Subcutaneous abdominal adipose tissue (tissue), 5 donors: Measurements from ENCODE around the gene DAAM1.
A peak's percentile ranks its signal among the peaks of the same experiment; 100 is the strongest.

Source experiments
- H3K27ac ChIP-seq: one replicate; pipeline ENCODE4 v1.7.0; 2013; ENCODE audit warnings: low read depth, mild to moderate bottlenecking, inconsistent platforms, low read length, moderate library complexity
- H3K27me3 ChIP-seq, 5 donors: one replicate each; pipeline ENCODE4 v1.7.0; 2013; ENCODE audit warnings: low read length in 5 of 5, inconsistent platforms in 1 of 5; ENCODE audit not compliant: control insufficient read depth in 5 of 5, insufficient read depth in 4 of 5
- H3K36me3 ChIP-seq, 5 donors: one replicate each; pipeline ENCODE4 v1.7.0; 2013; ENCODE audit warnings: low read length in 5 of 5; ENCODE audit not compliant: control insufficient read depth in 5 of 5, insufficient read depth in 5 of 5
- H3K4me1 ChIP-seq, 5 donors: one replicate each; pipeline ENCODE4 v1.7.0; 2013; ENCODE audit warnings: low read length in 5 of 5, mild to moderate bottlenecking in 3 of 5, moderate library complexity in 1 of 5; ENCODE audit not compliant: control insufficient read depth in 5 of 5, insufficient read depth in 5 of 5
- H3K4me3 ChIP-seq, 5 donors: one replicate each; pipeline ENCODE4 v1.7.0; 2013; ENCODE audit warnings: low read length in 5 of 5, low read depth in 1 of 5
- H3K9ac ChIP-seq, 5 donors: one replicate each; pipeline ENCODE4 v1.7.0; 2013; ENCODE audit warnings: low read length in 5 of 5, mild to moderate bottlenecking in 4 of 5, moderate library complexity in 3 of 5
- H3K9me3 ChIP-seq, 5 donors: one replicate each; pipeline ENCODE4 v1.7.0; 2013; ENCODE audit warnings: low read length in 5 of 5; ENCODE audit not compliant: control insufficient read depth in 5 of 5
- donor health status: healthy.
- donor health status: healthy.
- donor health status: healthy.
- donor health status: healthy.
- donor health status: healthy.

DAAM1 gene

DNA sequence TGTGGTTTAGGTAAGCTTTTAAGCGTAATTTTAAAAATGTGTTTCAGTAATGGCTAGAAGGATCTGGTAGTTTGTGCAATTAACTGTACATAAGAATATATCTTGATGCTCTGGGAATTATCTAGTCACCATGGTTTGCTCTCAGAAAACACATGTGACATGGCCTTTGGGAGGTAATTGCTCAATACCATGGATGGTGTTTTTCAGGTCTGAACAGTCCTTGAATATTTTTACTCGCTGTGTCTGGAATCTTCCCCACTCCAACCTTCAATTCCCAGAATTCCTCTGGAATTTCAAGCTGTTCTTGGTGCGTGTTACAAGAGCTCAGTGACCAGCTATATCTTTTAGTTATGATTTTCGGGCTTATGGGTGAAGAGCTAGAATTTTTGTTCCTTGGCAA is 85.3 kb downstream of the DAAM1 start:
- Histone ChIP-seq H3K36me3 (peaks cover 8 to 10% (median 9%) of the 10 kb centered on the region in 5 donors), H3K4me1 (peaks cover 5 to 34% (median 30%) of the 10 kb centered on the region in 5 donors), H3K27ac (peak overlapping the region; percentile 90)

DNA sequence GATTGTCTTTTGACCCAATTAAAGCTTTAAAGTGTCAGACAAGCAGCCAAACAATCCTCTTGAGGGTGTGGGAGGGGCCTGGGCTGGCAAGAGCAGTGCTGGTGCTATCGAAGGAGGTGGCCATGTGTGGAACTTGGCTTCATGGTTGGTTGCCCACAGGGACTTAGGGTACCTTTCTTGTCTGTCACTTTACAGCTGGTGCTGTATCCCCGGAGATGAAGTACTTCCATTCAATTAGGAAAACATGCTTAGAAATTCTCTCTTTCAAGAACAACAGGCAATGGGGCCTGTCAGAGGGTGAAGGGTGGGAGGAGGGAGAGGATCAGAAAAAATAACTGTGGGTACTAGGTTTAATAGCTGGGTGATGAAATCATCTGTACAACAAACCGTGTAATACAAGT is 86.5 kb downstream of the DAAM1 start:
- H3K27ac ChIP-seq: peak overlapping the region; percentile 90
- H3K4me1 ChIP-seq: peaks cover 5 to 38% (median 30%) of the 10 kb centered on the region in 5 donors
- H3K36me3 ChIP-seq: no peaks in the 10 kb centered on the region
- no peak overlapping the region for H3K4me3 ChIP-seq
- H3K9ac ChIP-seq: peak overlapping the region in 1 of 5 donors; percentile 70
- no peaks in the 10 kb centered on the region for H3K9me3 ChIP-seq
- no peaks in the 10 kb centered on the region for H3K27me3 ChIP-seq

More for the DNA sequence above, 85.3 kb downstream of the DAAM1 start:
- Histone ChIP-seq H3K27me3 (no peaks in the 10 kb centered on the region), H3K9ac (peak overlapping the region in 1 of 5 donors; percentile 17), H3K9me3 (no peaks in the 10 kb centered on the region), H3K4me3 (no peak overlapping the region)

DNA sequence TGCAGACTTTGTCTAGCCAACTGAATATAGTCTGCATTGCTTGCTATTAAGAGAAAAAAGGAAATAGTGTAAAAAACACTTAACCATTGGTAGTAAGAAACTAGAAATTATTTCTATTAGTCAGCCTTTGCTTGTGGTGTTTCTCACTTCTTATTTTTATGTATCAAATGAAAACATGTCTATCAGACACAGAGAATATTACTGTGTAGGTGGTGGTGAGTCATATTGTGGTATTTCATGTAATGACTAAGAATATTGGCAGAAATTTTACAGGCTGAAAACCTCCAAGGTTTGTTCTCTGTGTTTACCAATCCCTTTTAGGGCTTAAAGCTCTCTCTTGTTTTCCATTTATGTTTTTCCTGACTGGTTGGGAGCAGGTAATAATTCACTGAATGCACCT is 87.2 kb downstream of the DAAM1 start:
- Histone ChIP-seq H3K36me3 (no peaks in the 10 kb centered on the region), H3K27me3 (no peaks in the 10 kb centered on the region), H3K4me1 (peaks cover 5 to 38% (median 30%) of the 10 kb centered on the region in 5 donors), H3K4me3 (no peak overlapping the region), H3K27ac (peak overlapping the region; percentile 90), H3K9me3 (no peaks in the 10 kb centered on the region), H3K9ac (no peak overlapping the region)

DNA sequence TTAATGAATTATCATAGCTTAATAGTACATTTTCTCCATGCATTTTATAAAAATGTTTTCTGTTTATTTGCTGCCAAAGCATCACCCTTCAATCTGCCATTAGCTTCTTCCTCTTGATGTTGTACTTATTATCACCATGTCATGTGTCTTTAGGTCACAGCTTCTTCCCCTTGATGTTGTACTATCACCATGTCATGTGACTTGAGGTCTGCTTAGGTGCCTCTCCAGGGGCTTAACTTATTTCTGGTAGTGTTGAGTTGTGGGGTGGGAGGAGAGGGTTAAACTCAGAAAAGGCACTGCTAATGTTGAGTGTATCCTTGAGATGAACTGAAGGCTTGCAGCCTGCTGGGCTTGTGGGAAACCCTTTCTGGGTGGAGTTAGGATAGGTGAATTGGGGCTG is 87.8 kb downstream of the DAAM1 start:
- no peaks in the 10 kb centered on the region for H3K9me3 ChIP-seq
- H3K9ac ChIP-seq: no peak overlapping the region
- peaks cover 5 to 40% (median 30%) of the 10 kb centered on the region in 5 donors for H3K4me1 ChIP-seq
- H3K36me3 ChIP-seq: peaks cover 0 to 2% (median 0%) of the 10 kb centered on the region in 5 donors
- H3K27me3 ChIP-seq: no peaks in the 10 kb centered on the region
- peak overlapping the region; percentile 90 for H3K27ac ChIP-seq
- H3K4me3 ChIP-seq: no peak overlapping the region

DNA sequence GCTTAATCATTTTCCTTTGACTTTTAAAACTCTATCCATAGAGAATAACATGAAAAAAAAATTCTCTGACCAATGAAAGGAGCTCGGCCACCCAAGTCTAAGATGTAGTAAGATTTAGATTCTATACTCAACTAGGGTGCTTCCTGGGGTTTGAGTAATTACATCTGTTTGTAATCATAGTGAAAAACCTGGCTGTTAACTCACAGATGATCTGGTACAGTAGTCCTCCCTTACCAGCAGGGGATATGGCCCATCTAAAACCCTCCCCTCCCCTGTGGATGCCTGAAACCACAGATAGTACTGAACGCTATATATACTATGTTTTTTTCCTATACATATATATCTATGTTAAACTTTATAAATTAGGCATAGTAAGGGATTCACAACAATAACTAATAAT is 89.2 kb downstream of the DAAM1 start:
- Histone ChIP-seq H3K36me3 (peaks cover 0 to 3% (median 0%) of the 10 kb centered on the region in 5 donors), H3K4me1 (peaks cover 8 to 41% (median 30%) of the 10 kb centered on the region in 5 donors), H3K4me3 (no peak overlapping the region), H3K27me3 (no peaks in the 10 kb centered on the region), H3K27ac (no peak overlapping the region), H3K9me3 (no peaks in the 10 kb centered on the region), H3K9ac (peak overlapping the region in 1 of 5 donors; percentile 40)

DNA sequence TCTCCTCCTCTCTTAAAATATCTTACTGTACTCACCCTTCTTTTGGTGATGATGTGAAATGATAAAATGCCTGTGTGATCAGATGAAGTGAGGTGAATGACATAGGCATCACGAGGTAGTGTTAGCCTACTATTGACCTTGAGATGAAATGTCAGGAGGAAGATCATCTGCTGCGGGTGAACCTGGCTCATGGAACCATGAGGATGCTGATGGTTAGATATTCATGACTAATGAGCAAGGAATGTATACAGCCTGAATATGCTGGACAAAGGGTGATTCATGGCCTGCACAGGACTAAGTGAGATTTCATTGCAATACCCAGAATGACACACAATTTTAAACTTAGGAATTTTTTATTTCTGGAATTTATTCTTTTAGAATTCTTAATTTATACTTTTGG is 89.6 kb downstream of the DAAM1 start:
- no peaks in the 10 kb centered on the region for H3K27me3 ChIP-seq
- peaks cover 0 to 3% (median 0%) of the 10 kb centered on the region in 5 donors for H3K36me3 ChIP-seq
- no peak overlapping the region for H3K4me3 ChIP-seq
- peak overlapping the region in 1 of 5 donors; percentile 40 for H3K9ac ChIP-seq
- H3K9me3 ChIP-seq: no peaks in the 10 kb centered on the region
- peak overlapping the region; percentile 59 for H3K27ac ChIP-seq
- peaks cover 8 to 41% (median 30%) of the 10 kb centered on the region in 5 donors for H3K4me1 ChIP-seq

DNA sequence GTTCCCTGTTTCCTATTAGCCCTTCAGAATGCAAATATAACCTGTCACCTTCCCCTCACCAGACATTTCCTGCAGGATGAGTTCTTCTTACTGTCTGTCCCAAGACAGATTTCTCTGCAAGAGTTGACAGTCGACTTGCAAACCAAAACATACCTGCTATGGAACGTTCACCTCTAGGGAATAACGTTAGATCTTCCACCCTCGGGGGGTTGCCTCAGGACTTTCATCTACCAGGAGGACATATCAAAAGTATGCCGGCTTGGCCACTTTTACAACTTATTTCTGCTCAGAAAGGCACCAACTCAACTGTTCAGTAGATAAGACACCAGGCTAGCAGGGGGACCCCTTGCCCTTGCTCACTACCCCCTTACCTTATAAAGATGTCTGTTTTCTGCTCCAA is 92.5 kb downstream of the DAAM1 start:
- Histone ChIP-seq H3K27ac (no peak overlapping the region), H3K27me3 (no peaks in the 10 kb centered on the region), H3K4me1 (peaks cover 3 to 27% (median 11%) of the 10 kb centered on the region in 5 donors), H3K9me3 (peaks cover 0 to 3% (median 0%) of the 10 kb centered on the region in 5 donors), H3K4me3 (no peak overlapping the region), H3K9ac (no peak overlapping the region), H3K36me3 (peaks cover 0 to 3% (median 0%) of the 10 kb centered on the region in 5 donors)

DNA sequence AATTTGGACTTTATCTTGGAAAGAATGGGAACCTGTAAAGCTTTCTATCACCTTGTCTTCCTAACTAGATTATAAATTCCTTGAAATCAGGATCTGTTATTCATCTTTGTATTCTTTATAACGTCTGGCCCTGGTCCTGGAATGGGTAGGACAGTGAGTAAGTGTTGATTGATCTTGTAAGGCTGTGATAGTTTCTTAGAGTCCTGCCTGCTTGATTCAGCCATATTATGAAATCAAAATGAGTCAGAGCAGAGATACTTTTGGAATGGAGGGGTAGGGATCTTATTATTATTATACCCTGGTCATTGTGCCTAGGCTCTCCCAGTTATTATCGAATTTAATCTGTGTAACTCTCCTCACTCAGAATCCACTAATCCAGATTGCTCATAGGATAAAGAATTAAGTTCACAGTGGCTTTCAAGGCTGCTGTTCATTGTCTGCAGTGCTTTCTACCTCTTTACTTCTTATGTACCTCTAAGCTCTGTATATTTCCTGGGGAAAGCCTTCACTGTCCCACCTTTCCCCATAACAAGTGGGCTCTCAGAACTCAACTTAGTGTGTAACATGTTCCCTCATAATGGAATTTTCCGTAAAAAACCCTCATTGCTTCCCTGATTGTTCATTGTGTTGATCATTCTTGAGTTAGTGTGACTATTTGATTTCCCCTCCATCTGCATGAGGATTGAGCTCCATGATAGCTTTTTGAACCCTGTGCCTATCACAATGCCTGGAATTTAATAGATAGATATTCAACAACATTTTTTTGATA is 93.3 kb downstream of the DAAM1 start:
- H3K27ac ChIP-seq: peak overlapping the region; percentile 78

DNA sequence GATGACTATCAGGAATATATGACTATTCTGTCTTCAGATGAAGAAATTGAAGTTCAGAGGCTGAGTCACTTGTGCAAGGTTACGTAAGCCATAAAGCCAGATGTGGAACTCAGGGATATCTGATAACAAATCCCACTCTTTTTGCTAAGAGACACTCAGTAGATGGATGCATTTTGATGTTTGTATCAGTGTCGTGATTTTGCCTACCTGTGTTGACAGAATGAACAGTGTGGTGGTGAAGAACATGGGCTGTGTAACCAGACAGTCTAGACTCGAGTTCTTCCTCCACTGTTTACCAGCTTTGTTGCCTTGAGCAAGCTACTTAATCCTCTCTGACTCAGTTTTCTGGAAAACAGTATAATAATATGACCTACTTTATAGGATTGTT is 93.9 kb downstream of the DAAM1 start:
- no peaks in the 10 kb centered on the region for H3K27me3 ChIP-seq
- H3K4me3 ChIP-seq: no peak overlapping the region
- peaks cover 0 to 22% (median 5%) of the 10 kb centered on the region in 5 donors for H3K4me1 ChIP-seq
- H3K9ac ChIP-seq: no peak overlapping the region
- H3K9me3 ChIP-seq: peaks cover 0 to 3% (median 0%) of the 10 kb centered on the region in 5 donors
- H3K36me3 ChIP-seq: peaks cover 0 to 3% (median 0%) of the 10 kb centered on the region in 5 donors
- peak overlapping the region; percentile 78 for H3K27ac ChIP-seq

More for the DNA sequence above, 93.3 kb downstream of the DAAM1 start:
- Histone ChIP-seq H3K36me3 (peaks cover 0 to 3% (median 0%) of the 10 kb centered on the region in 5 donors), H3K4me1 (peaks cover 0 to 22% (median 5%) of the 10 kb centered on the region in 5 donors), H3K4me3 (no peak overlapping the region), H3K9me3 (peaks cover 0 to 3% (median 0%) of the 10 kb centered on the region in 5 donors), H3K9ac (no peak overlapping the region), H3K27me3 (no peaks in the 10 kb centered on the region)

DNA sequence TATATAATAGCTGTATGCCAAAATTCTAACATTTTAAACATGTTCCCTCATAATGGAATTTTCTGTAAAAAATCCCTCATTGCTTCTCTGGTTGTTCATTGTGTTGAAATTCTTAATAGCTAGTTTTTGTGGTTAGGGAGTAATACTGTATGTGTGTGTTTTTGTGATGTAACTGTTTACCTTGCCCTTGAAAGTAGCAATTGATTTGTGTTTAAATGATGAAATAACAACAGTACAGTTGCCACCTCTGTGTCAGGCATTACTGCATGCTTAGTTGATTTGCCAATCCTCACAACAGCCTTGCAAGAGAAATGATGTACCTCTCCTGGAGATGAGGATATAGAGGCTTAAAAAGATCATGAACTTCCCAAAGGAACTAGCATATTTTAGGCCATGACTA is 94.9 kb downstream of the DAAM1 start:
- H3K27ac ChIP-seq: no peak overlapping the region
- H3K4me3 ChIP-seq: no peak overlapping the region
- H3K9me3 ChIP-seq: peaks cover 0 to 3% (median 0%) of the 10 kb centered on the region in 5 donors
- H3K9ac ChIP-seq: no peak overlapping the region
- H3K4me1 ChIP-seq: peaks cover 0 to 21% (median 5%) of the 10 kb centered on the region in 5 donors
- no peaks in the 10 kb centered on the region for H3K27me3 ChIP-seq
- peaks cover 0 to 3% (median 0%) of the 10 kb centered on the region in 5 donors for H3K36me3 ChIP-seq
